ENCODE data around the gene PCDHGB2.

GRCh38 chr5:141326088-141326854 lies 33.5 kb upstream of the PCDHGB2 start:
- no peak for TF ChIP-seq POLR2A (IDR thresholded peaks at IDR 0.05)
- TF ChIP-seq, protein P1, sequence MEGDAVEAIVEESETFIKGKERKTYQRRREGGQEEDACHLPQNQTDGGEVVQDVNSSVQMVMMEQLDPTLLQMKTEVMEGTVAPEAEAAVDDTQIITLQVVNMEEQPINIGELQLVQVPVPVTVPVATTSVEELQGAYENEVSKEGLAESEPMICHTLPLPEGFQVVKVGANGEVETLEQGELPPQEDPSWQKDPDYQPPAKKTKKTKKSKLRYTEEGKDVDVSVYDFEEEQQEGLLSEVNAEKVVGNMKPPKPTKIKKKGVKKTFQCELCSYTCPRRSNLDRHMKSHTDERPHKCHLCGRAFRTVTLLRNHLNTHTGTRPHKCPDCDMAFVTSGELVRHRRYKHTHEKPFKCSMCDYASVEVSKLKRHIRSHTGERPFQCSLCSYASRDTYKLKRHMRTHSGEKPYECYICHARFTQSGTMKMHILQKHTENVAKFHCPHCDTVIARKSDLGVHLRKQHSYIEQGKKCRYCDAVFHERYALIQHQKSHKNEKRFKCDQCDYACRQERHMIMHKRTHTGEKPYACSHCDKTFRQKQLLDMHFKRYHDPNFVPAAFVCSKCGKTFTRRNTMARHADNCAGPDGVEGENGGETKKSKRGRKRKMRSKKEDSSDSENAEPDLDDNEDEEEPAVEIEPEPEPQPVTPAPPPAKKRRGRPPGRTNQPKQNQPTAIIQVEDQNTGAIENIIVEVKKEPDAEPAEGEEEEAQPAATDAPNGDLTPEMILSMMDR (IDR thresholded peaks at IDR 0.05), result peak; percentile 39 to 45 (median 40)
